Measurements from ENCODE around the gene IRX5.

DNA sequence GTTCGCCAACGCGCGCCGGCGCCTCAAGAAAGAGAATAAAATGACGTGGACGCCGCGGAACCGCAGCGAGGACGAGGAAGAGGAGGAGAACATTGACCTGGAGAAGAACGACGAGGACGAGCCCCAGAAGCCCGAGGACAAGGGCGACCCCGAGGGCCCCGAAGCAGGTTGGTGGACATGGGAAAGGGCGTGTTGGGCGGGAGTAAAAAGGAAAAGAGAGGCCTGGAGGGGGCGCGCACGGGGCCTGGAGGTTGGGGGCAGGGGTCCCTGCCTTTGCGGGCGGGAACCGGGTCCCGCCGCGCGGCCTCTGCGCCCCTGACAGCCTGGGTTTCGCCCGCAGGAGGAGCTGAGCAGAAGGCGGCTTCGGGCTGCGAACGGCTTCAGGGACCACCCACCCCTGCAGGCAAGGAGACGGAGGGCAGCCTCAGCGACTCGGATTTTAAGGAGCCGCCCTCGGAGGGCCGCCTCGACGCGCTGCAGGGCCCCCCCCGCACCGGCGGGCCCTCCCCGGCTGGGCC lies 2.1 kb downstream of the IRX5 start:
- no peak for TF ChIP-seq EP300 (IDR thresholded peaks at IDR 0.05; ENCODE audit: borderline replicate concordance)
- no peak for TF ChIP-seq TCF12 (IDR thresholded peaks at IDR 0.05; ENCODE audit: low read depth)
- TF ChIP-seq, protein P1, sequence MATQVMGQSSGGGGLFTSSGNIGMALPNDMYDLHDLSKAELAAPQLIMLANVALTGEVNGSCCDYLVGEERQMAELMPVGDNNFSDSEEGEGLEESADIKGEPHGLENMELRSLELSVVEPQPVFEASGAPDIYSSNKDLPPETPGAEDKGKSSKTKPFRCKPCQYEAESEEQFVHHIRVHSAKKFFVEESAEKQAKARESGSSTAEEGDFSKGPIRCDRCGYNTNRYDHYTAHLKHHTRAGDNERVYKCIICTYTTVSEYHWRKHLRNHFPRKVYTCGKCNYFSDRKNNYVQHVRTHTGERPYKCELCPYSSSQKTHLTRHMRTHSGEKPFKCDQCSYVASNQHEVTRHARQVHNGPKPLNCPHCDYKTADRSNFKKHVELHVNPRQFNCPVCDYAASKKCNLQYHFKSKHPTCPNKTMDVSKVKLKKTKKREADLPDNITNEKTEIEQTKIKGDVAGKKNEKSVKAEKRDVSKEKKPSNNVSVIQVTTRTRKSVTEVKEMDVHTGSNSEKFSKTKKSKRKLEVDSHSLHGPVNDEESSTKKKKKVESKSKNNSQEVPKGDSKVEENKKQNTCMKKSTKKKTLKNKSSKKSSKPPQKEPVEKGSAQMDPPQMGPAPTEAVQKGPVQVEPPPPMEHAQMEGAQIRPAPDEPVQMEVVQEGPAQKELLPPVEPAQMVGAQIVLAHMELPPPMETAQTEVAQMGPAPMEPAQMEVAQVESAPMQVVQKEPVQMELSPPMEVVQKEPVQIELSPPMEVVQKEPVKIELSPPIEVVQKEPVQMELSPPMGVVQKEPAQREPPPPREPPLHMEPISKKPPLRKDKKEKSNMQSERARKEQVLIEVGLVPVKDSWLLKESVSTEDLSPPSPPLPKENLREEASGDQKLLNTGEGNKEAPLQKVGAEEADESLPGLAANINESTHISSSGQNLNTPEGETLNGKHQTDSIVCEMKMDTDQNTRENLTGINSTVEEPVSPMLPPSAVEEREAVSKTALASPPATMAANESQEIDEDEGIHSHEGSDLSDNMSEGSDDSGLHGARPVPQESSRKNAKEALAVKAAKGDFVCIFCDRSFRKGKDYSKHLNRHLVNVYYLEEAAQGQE (IDR thresholded peaks at IDR 0.05; ENCODE audit: low read depth), result no peak
- TF ChIP-seq YY1 (IDR thresholded peaks at IDR 0.05; ENCODE audit: low read depth), result no peak
- TF ChIP-seq RAD21 (IDR thresholded peaks at IDR 0.05; ENCODE audit: low read depth), result no peak

Data from Ishikawa (cell line).